HCT116 (cell line): ENCODE results near the gene ARSK. TPM values are rescaled to one million over a fixed set of nuclear protein-coding genes. Genes with fewer than 3 reads are reported as not detected.

Source experiments
- ATAC-seq: fragments of 200-7000 bp; cut with Tn5 transposase; 2 replicates; pipeline ENCODE4 v1.9.1; 2020; ENCODE audit warnings: mild to moderate bottlenecking, moderate library complexity
- BruUV-seq: library from RNA; stranded (reverse); fragments of 400-500 nt; replicated peaks from 2 replicates; lab custom pipeline; 2021; lab: Mats Ljungman, UMichigan
- CTCF ChIA-PET: fragments of 300-600 bp; sonication (Branson Sonifier 250); formaldehyde crosslinking; loops from one replicate; lab custom pipeline; 2021; ENCODE audit warnings: antibody characterized with exemption; lab: Charles Lee
- POLR2A ChIA-PET: fragments of 300-600, 350-600 bp; sonication (Branson Sonifier 250); formaldehyde crosslinking; loops from one replicate; lab custom pipeline; 2021; ENCODE audit warnings: antibody characterized with exemption; lab: Charles Lee
- RAD21 ChIA-PET, 2 experiments: fragments of 300-600 bp; sonication (Branson Sonifier 250); formaldehyde crosslinking; loops; one replicate each; lab custom pipeline; 2023; ENCODE audit warnings: low total read pairs in 2 of 2; ENCODE audit not compliant: uncharacterized antibody in 2 of 2, unreplicated experiment in 2 of 2, low non-redundant PET in 1 of 2; lab: Charles Lee
- DNase-seq: peaks from one replicate; pipeline ENCODE4 v3.0.0-alpha.2; 2010; ENCODE audit warnings: low read depth, low spot score
- H2AFZ ChIP-seq: fragments of 200-600 bp; shearing (Covaris generic), sonication (generic); 2 replicates; pipeline ENCODE4 v1.6.1; 2017; ENCODE audit warnings: low read depth, mixed run types, mixed read lengths, antibody characterized with exemption, low read length; ENCODE audit not compliant: poor library complexity, severe bottlenecking
- H3K27ac ChIP-seq: 2 replicates; pipeline ENCODE4 v1.5.1; 2012; ENCODE audit warnings: low read depth, low read length
- H3K27me3 ChIP-seq: fragments of 200-600 bp; sonication (generic); 2 replicates; pipeline ENCODE4 v1.6.1; 2016; ENCODE audit warnings: mixed run types, low read length, mixed read lengths; ENCODE audit not compliant: insufficient read depth
- H3K36me3 ChIP-seq, 2 experiments: fragments of 200-500 bp in 1 of 2; fragments of 200-600 bp in 1 of 2; sonication (Bioruptor generic) in 1 of 2; sonication (generic) in 1 of 2; 2 replicates each; pipeline versions ENCODE4 v1.5.1 to v1.6.1; 2014 to 2016; ENCODE audit warnings: low read length in 2 of 2, inconsistent platforms in 1 of 2, mixed read lengths in 1 of 2, mixed run types in 1 of 2; ENCODE audit not compliant: insufficient read depth in 2 of 2, control insufficient read depth in 1 of 2
- H3K4me1 ChIP-seq, 2 experiments: fragments of 200-600 bp in 1 of 2; sonication (generic) in 1 of 2; 2 replicates each; pipeline versions ENCODE4 v1.5.1 to v1.6.1; 2012 to 2017; ENCODE audit warnings: low read length in 2 of 2, inconsistent platforms in 1 of 2, mild to moderate bottlenecking in 1 of 2, mixed read lengths in 1 of 2, mixed run types in 1 of 2, moderate library complexity in 1 of 2; ENCODE audit not compliant: insufficient read depth in 2 of 2, control insufficient read depth in 1 of 2
- H3K4me2 ChIP-seq: fragments of 200-600 bp; sonication (generic); 2 replicates; pipeline ENCODE4 v1.6.1; 2017; ENCODE audit warnings: mixed run types, low read length, mixed read lengths
- H3K4me3 ChIP-seq, 2 experiments: fragments of 200-600 bp in 1 of 2; sonication (generic) in 1 of 2; replicated peaks in 1 of 2; 2 replicates each; pipeline ENCODE4 v1.5.1; 2011 to 2016; ENCODE audit warnings: low read length in 2 of 2, control low read depth in 1 of 2, low read depth in 1 of 2, mild to moderate bottlenecking in 1 of 2, mixed read lengths in 1 of 2, mixed run types in 1 of 2
- H3K79me2 ChIP-seq: fragments of 200-600 bp; sonication (generic); 2 replicates; pipeline ENCODE4 v1.6.1; 2017; ENCODE audit warnings: mild to moderate bottlenecking, mixed run types, low read length, moderate library complexity, mixed read lengths; ENCODE audit not compliant: insufficient read depth
- H3K9ac ChIP-seq: fragments of 200-600 bp; sonication (generic); 2 replicates; pipeline ENCODE4 v1.6.1; 2016; ENCODE audit warnings: low read length, mixed read lengths
- H3K9me2 ChIP-seq: fragments of 200-600 bp; sonication (generic), shearing (Covaris generic); 2 replicates; pipeline ENCODE4 v1.6.1; 2017; ENCODE audit warnings: mixed run types, mild to moderate bottlenecking, moderate library complexity; ENCODE audit not compliant: insufficient read depth
- H3K9me3 ChIP-seq, 2 experiments: fragments of 200-500 bp in 1 of 2; fragments of 200-600 bp in 1 of 2; sonication (Bioruptor generic) in 1 of 2; sonication (generic) in 1 of 2; 2 replicates each; pipeline ENCODE4 v1.6.1; 2014 to 2017; ENCODE audit warnings: low read length in 2 of 2, mixed read lengths in 2 of 2, inconsistent platforms in 1 of 2, low read depth in 1 of 2, mild to moderate bottlenecking in 1 of 2, mixed run types in 1 of 2, moderate library complexity in 1 of 2; ENCODE audit not compliant: control insufficient read depth in 1 of 2, insufficient read depth in 1 of 2
- H4K20me1 ChIP-seq: fragments of 200-600 bp; sonication (generic), shearing (Covaris generic); 2 replicates; pipeline ENCODE4 v1.6.1; 2017; ENCODE audit warnings: mixed run types, mild to moderate bottlenecking, moderate library complexity; ENCODE audit not compliant: insufficient read depth
- ATF3 ChIP-seq: IDR thresholded peaks from 2 replicates; pipeline ENCODE4 v1.6.1; 2012
- CBX3 ChIP-seq: IDR thresholded peaks from 2 replicates; pipeline ENCODE4 v1.6.1; 2012; ENCODE audit warnings: low read depth
- CTCF ChIP-seq, 3 experiments: fragments of 200-600 bp in 1 of 3; sonication (generic) in 1 of 3; IDR thresholded peaks in 2 of 3; conservative IDR thresholded peaks in 1 of 3; 2 replicates each; pipeline ENCODE4 v1.5.1; 2012 to 2017; ENCODE audit warnings: low read depth in 2 of 3, low read length in 2 of 3, antibody characterized with exemption in 1 of 3, borderline replicate concordance in 1 of 3, control low read depth in 1 of 3, mild to moderate bottlenecking in 1 of 3, mixed read lengths in 1 of 3, mixed run types in 1 of 3, moderate library complexity in 1 of 3; ENCODE audit not compliant: insufficient read depth in 1 of 3
- EGR1 ChIP-seq: IDR thresholded peaks from 2 replicates; pipeline ENCODE4 v1.6.1; 2012; ENCODE audit warnings: low read depth
- ELF1 ChIP-seq: IDR thresholded peaks from 2 replicates; pipeline ENCODE4 v1.6.1; 2012; ENCODE audit warnings: low read depth, borderline replicate concordance
- FOSL1 ChIP-seq: IDR thresholded peaks from 2 replicates; pipeline ENCODE4 v1.6.1; 2012; ENCODE audit warnings: low read depth
- JUND ChIP-seq: IDR thresholded peaks from 2 replicates; pipeline ENCODE4 v1.6.1; 2012
- POLR2A ChIP-seq: IDR thresholded peaks from 2 replicates; pipeline ENCODE4 v1.7.0; 2011; ENCODE audit warnings: borderline replicate concordance; ENCODE audit not compliant: insufficient read depth, insufficient read length; ENCODE audit errors: extremely low read depth
- POLR2AphosphoS5 ChIP-seq: IDR thresholded peaks from 2 replicates; pipeline ENCODE4 v1.6.1; 2011; ENCODE audit warnings: mild to moderate bottlenecking, low read depth, low read length, moderate library complexity
- RAD21 ChIP-seq: IDR thresholded peaks from 2 replicates; pipeline ENCODE4 v1.6.1; 2012; ENCODE audit warnings: low read depth, mild to moderate bottlenecking
- SRF ChIP-seq: IDR thresholded peaks from 2 replicates; pipeline ENCODE4 v1.6.1; 2012; ENCODE audit warnings: low read depth
- TCF7L2 ChIP-seq: IDR thresholded peaks from 2 replicates; pipeline ENCODE4 v1.7.0; 2011; ENCODE audit warnings: borderline replicate concordance, inconsistent platforms; ENCODE audit not compliant: insufficient read depth, insufficient read length; ENCODE audit errors: extremely low read depth
- YY1 ChIP-seq: IDR thresholded peaks from 2 replicates; pipeline ENCODE4 v1.6.1; 2011; ENCODE audit warnings: low read length, low read depth, moderate library complexity, mild to moderate bottlenecking; ENCODE audit not compliant: insufficient replicate concordance; ENCODE audit errors: extremely low read depth
- ZFX ChIP-seq: fragments of 450-650 bp; IDR thresholded peaks from 2 replicates; pipeline ENCODE4 v1.6.1; 2017
- intact Hi-C: fragments of 100-400 bp; cut with micrococcal nuclease; formaldehyde crosslinking; loops from 2 replicates; pipeline ENCODE4 v1.10.0; 2022
- total RNA-seq: library from RNA; stranded (reverse); gene quantifications from one replicate; pipeline ENCODE4 v1.2.1, GENCODE V29; 2021; ENCODE audit not compliant: unreplicated experiment

ARSK gene
- total RNA-seq, 1 experiment from 2014 or later, result 4.6 TPM

- no peak for TF ChIP-seq RAD21
- no peak for TF ChIP-seq YY1
- TF ChIP-seq ELF1, result no peak
- TF ChIP-seq TCF7L2, result no peak
Measured at GRCh38 chr5:95524423-95524822, 30.5 kb upstream of the ARSK start (continued).

- no peaks in the 10 kb centered on the region for H3K79me2 ChIP-seq
- BruUV-seq, result no TSS peak
- no peak overlapping the region for H3K4me2 ChIP-seq
- intact Hi-C loops, result no loop called here
- DNase-seq (no peak), ATAC-seq (no peak)
- POLR2A ChIA-PET, result no interaction called here
- H3K9ac ChIP-seq, result no peak overlapping the region
- H3K9me3 ChIP-seq, result no peaks in the 10 kb centered on the region
- TF ChIP-seq TCF7L2 (no peak), JUND (no peak)
- no peaks in the 10 kb centered on the region for H4K20me1 ChIP-seq
- H3K4me3 ChIP-seq, result no peak overlapping the region
- no peaks in the 10 kb centered on the region for H3K9me2 ChIP-seq
- H3K27ac ChIP-seq, result no peak overlapping the region
- H3K36me3 ChIP-seq, result peaks cover 10 to 11% of the 10 kb centered on the region in 2 experiments; a peak in 3 of 4 replicates
- CTCF ChIA-PET, result no interaction called here
- RAD21 ChIA-PET, result no interaction called here
- no peaks in the 10 kb centered on the region for H3K4me1 ChIP-seq
- no peaks in the 10 kb centered on the region for H3K27me3 ChIP-seq
- H2AFZ ChIP-seq, result no peak overlapping the region
Measured at GRCh38 chr5:95526871-95527270, 28.0 kb upstream of the ARSK start.

GRCh38 chr5:95528565-95528964 lies 26.3 kb upstream of the ARSK start:
- no peak overlapping the region for H3K4me2 ChIP-seq
- RAD21 ChIA-PET, result no interaction called here
- H3K36me3 ChIP-seq, result peaks cover 6 to 8% of the 10 kb centered on the region in 2 experiments; a peak in 3 of 4 replicates
- H3K4me1 ChIP-seq, result no peaks in the 10 kb centered on the region
- TF ChIP-seq SRF, result no peak
- TF ChIP-seq EGR1, result no peak
- TF ChIP-seq FOSL1, result no peak
- no peak for TF ChIP-seq ATF3
- no peak for TF ChIP-seq CTCF (IDR thresholded peaks at IDR 0.05 in 2 of 3, conservative IDR thresholded peaks at IDR 0.05 in 1 of 3; ENCODE audit: borderline replicate concordance in 1 of 3, insufficient read depth in 1 of 3, low read depth in 2 of 3, low read length in 2 of 3)
- no peak for TF ChIP-seq POLR2AphosphoS5
- TF ChIP-seq JUND, result no peak
- no peak for TF ChIP-seq CBX3
- TF ChIP-seq ZFX, result no peak
- no peak for TF ChIP-seq POLR2A
- TF ChIP-seq, all 23 proteins: peak for 0
- CTCF ChIA-PET, result no interaction called here
- DNase-seq, result no peak
- no peak overlapping the region for H3K4me3 ChIP-seq
- no peaks in the 10 kb centered on the region for H3K9me2 ChIP-seq
- no peaks in the 10 kb centered on the region for H4K20me1 ChIP-seq
- no peak for ATAC-seq
- no peak overlapping the region for H3K27ac ChIP-seq
- no peak overlapping the region for H2AFZ ChIP-seq
- H3K27me3 ChIP-seq, result no peaks in the 10 kb centered on the region
- 0 out of 2 replicates have a peak, but pooled peaks cover under 1% of the 10 kb centered on the region for H3K79me2 ChIP-seq
- H3K9ac ChIP-seq, result no peak overlapping the region
- intact Hi-C loops, result no loop called here
- H3K9me3 ChIP-seq, result no peaks in the 10 kb centered on the region
- POLR2A ChIA-PET, result no interaction called here
- BruUV-seq, result no TSS peak
